Cardiac septum (tissue), 1 donor: ENCODE measurements around the gene SGCG. TPM values are rescaled to one million over a fixed set of nuclear protein-coding genes. Genes with fewer than 3 reads are reported as not detected.
"Not testable (repeated sequence)": the region's sequence is repeated elsewhere in the genome, so short reads cannot be mapped to it uniquely, and the experiment has no call there.

ENCODE experiments used
- DNase-seq: peaks from one replicate; pipeline ENCODE4 v3.0.0-alpha.2; 2020; ENCODE audit warnings: low spot score
- intact Hi-C: fragments of 100-400 bp; cut with DNase I; formaldehyde crosslinking; loops from one replicate; pipeline ENCODE4 v1.14.0; 2022
- total RNA-seq: library from RNA; stranded (reverse); fragmentation: NEBNext Ultra II Directional; extraction: Animal tissue kit (Norgen Biotek cat#: 25700); gene quantifications from one replicate; pipeline ENCODE4 v1.2.1, GENCODE V29; 2021
- donor health status: DM: no; HTN: no; CAD: no.

The SGCG gene
- total RNA-seq, 1 donor from 2014 or later: 81.7 TPM

- DNase-seq: no peak
- intact Hi-C loops: no loop called here
Measured at GRCh38 chr13:23202383-23202782, 21.6 kb downstream of the SGCG start.

DNA sequence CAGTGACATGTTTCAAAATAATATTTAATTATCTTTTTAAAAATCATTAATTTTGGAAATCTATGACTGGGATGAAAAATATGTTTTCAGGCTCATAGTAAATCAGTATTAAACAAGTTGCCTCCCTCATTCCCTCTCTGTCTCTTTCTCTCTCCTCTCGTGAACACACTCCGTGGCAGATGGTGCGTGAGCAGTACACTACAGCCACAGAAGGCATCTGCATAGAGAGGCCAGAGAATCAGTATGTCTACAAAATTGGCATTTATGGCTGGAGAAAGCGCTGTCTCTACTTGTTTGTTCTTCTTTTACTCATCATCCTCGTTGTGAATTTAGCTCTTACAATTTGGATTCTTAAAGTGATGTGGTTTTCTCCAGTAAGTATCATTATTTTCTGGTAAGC, 22.7 kb downstream of the SGCG start:
- intact Hi-C loops: no loop called here
- no peak for DNase-seq

- intact Hi-C loops: no loop called here
- no peak for DNase-seq
Measured at GRCh38 chr13:23205807-23206206, 25.0 kb downstream of the SGCG start.

DNA sequence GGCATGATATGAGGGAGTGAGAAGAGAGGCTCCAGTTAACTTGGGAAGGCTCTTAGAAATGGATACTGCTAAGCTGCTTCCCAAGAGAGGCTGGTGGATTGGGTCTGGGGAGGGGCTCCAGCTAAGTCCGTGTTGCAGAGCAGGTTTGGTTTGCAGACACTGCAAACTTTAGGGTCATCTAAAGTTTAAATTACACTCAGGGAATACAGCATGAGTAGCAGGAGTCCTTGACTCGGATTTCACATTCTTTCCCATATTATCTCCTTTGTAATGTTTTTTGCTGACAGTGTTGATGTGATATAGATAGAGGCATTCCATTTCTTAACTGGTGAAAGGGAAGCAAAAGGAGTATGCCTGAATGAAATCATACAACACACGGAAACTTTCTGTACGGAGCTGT, 31.9 kb downstream of the SGCG start:
- DNase-seq: no peak

DNA sequence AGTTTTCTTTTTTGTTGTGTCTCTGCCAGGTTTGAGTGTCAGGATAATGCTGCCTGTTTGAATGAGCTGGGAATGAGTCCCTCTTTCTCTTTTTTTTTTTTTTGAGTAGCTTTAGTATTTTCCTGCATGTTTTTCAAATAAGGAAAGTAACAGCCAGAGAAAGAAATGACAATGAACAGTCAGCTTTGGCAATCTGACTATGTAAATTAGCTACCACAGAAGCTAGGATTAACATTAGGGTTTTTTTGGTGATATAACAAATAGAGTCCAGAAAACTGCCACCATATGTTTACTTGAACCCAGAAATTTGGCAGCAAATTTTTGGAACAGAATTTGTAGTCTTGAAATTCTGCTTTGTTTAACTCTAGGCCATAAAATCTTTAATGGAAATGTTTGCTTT, 50.5 kb downstream of the SGCG start:
- intact Hi-C loops: no loop called here

More for the DNA sequence above, 31.9 kb downstream of the SGCG start:
- intact Hi-C loops: no loop called here

GRCh38 chr13:23235994-23236393, 55.2 kb downstream of the SGCG start:
- intact Hi-C loops: no loop called here

More for the DNA sequence above, 50.5 kb downstream of the SGCG start:
- DNase-seq: no peak

GRCh38 chr13:23243066-23243465, 62.3 kb downstream of the SGCG start:
- intact Hi-C loops: no loop called here
- DNase-seq: no peak

More at GRCh38 chr13:23235994-23236393, 55.2 kb downstream of the SGCG start:
- DNase-seq: no peak

DNA sequence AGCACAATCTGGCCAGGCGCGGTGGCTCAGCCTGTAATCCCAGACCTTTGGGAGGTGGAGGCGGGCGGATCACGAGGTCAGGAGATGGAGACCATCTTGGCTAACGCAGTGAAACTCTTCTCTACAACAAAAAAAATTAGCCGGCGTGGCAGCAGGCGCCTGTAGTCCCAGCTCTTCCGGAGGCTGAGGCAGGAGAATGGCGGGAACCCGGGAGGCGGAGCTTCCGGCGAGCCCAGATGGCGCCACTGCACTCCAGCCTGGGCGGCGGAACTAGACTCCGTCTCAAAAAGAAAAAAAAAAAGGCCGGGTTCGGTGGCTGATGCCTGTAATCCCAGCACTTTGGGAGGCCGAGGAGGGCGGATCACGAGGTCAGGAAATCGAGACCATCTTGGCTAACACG, 67.6 kb downstream of the SGCG start:
- DNase-seq, intact Hi-C loops: not testable (repeated sequence)

DNA sequence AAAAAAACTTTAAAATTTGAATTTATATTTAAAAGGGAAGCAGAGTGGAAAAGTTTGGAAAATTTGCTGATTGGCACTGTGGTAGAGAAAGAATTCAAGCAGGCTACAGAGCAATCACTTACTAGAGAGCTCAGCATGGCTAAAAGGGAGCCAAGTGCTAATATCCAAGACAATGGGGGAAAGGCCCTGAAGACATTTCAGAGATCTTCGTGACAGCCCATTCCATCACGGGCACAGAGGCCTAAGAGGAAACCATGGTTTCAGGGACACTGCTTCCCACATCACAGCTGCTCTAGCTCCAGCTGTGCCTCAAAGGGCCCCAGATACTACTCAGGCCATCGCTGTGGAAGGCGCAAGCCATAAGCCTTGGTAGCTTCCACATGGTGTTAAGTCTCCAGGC, 73.7 kb downstream of the SGCG start:
- DNase-seq: no peak
- intact Hi-C loops: no loop called here

DNA sequence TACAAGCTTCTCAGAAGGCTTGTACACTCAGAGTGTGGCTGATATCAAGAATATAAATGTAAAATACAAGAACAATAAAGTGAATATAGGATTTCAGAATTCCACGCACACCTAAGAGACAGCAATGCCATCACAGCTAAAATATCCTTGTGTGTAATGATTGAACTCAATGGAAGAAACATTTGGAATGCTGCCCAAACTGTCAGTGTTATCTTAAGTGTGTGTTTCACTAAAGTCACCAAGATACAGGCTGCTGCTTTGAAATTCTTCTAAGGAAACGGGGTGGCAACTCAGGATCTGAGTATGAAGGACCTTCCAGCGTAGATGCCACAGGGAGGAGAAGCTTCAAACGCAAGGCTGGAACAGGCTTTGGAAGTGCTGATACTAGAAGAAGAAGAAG, 86.8 kb downstream of the SGCG start:
- intact Hi-C loops: no loop called here
- DNase-seq: no peak

DNA sequence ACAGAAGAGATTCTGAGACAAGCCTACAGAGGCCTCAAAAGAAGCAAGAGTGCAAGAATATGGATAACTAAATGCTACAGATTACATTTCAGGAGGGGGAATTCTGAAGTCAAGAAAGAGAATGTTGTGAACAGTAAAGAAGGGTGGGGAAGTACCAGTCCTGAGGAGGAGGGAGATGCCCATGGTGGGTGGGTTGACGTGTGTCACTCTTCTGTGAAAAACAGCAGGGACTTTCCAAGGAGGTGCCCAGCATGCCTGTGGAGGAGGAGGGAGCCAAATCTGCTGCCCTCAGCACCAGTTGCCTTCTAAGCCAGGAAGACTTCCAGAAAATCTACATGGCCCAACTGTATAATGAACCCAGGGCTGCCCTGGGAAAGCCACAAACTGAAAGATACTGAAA, 87.7 kb downstream of the SGCG start:
- intact Hi-C loops: no loop called here

GRCh38 chr13:23271331-23271730, 90.6 kb downstream of the SGCG start:
- no peak for DNase-seq
- intact Hi-C loops: no loop called here

More for the DNA sequence above, 87.7 kb downstream of the SGCG start:
- DNase-seq: no peak

DNA sequence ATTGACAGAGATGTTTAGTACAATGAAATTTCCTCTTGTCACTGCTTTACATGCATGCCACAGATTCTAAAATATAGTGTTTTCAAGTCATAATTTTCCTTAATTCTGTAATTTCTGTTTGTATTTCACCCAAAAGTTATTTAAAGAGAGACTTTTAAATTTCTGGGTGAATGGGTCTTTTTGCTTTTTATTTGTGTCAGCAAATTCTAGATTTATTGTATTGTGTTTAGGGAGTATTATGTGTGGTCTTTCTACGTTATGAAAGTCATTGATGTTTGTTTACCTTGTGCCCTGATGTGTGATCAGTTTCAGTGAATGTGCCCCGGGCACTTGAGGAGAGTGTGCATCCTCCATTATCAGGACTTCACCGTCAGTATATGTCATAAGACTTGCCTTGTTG, 92.7 kb downstream of the SGCG start:
- no peak for DNase-seq
- intact Hi-C loops: no loop called here

DNA sequence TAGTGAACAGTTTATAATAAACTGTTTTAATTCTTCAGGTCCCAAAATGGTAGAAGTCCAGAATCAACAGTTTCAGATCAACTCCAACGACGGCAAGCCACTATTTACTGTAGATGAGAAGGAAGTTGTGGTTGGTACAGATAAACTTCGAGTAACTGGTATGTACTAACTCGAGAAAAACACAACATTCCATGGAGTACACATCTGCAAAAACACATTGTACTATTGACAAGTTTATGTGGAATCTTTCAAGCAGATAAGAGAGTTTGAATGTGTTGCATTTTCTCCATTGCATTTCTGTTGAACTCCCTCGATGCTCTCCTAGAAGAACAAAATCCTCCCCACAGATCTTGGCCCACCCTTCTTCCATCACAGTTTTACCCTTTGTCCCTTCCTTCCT, 98.5 kb downstream of the SGCG start:
- DNase-seq: no peak
- intact Hi-C loops: no loop called here

GRCh38 chr13:23288564-23288963, 107.8 kb downstream of the SGCG start:
- no peak for DNase-seq
- intact Hi-C loops: no loop called here

GRCh38 chr13:23288995-23289394, 108.2 kb downstream of the SGCG start:
- intact Hi-C loops: no loop called here
- DNase-seq: no peak

GRCh38 chr13:23289917-23290357, 109.2 kb downstream of the SGCG start:
- intact Hi-C loops: no loop called here
- no peak for DNase-seq

- intact Hi-C loops: no loop called here
- no peak for DNase-seq
Measured at GRCh38 chr13:23292586-23292985, 111.8 kb downstream of the SGCG start.

- intact Hi-C loops: loop anchor here (5.0 kb wide), 1 partner anchor 293 kb away; no protein-coding TSS in a partner anchor
Measured at GRCh38 chr13:23314837-23315236, 134.1 kb downstream of the SGCG start.

DNA sequence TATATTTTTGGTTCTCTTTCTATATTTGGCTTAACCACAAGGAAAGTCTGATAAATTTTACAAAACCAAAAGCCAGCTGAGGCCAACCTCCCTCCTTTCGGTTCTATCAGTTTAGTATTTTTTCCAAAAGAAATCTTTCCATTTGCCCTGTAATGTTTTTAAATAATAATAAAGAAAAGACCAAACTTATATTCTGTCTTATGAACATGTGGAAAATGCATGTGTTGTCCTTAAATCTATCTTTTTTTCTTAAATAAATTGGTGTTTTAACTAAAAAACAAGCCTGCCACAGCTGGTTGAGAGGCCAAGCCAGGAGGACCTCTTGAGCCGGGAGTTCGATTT, 139.1 kb downstream of the SGCG start:
- intact Hi-C loops: no loop called here
- DNase-seq: no peak

More at GRCh38 chr13:23314837-23315236, 134.1 kb downstream of the SGCG start:
- not testable (repeated sequence) for DNase-seq

- no peak for DNase-seq
- intact Hi-C loops: no loop called here
Measured at GRCh38 chr13:23320926-23321534, 140.3 kb downstream of the SGCG start.
